HuH-7 (cell line): Measurements from ENCODE around the gene ZNF205.
A peak's percentile ranks its signal among the peaks of the same experiment; 100 is the strongest.
"Not testable (repeated sequence)": the region's sequence is repeated elsewhere in the genome, so short reads cannot be mapped to it uniquely, and the experiment has no call there.

ENCODE experiments used
- DNase-seq: peaks from one replicate; pipeline ENCODE4 v3.0.0; 2011; ENCODE audit warnings: low spot score

The ZNF205 gene

DNA sequence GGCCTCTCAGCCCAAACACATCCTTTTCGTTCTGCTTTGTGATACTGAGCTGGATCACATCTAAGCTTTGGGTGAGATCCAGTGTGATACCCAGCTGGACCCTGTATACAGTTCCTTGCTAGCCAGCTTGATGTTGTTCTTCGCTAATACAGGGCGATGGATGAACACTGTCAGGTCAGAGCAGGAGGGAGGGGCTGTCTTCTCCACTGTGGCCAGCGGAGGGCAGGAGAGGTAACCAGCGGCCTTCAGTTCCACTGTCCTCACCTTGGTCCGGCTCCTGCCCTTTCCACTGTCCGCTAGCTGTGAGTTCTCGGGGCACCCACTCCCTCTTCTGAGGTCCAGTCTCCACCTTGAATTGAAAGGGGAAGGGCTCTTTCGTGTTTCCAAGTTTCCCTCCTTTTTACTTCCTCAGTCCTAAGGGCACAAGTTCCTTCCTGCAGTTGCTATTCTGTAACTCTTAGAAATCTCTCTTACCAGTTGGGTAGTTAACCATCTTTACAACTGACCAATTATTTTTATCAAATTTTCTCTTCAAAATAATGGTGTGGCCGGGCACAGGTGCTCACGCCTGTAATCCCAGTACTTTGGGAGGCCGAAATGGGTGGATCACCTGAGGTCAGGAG is 19.5 kb downstream of the ZNF205 start:
- DNase-seq = peak; percentile 52

DNA sequence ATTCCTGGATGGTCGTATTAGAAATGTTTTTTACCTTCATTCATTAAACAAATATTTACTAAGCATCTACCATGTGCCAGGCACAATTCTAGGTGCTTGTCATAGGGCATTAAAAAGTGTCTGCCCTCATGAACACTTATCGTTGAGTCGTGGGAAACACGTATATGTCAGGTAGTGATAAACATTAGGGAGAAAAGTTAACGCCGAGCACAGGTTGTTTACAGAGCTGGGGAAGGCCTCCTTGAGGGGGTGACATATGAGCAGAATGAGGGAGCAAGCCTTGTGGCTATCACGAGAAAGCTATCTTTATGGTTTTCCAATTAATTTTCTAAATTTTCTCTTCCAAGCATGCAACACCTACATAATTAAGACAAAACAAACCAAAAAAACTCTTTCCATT is 21.5 kb downstream of the ZNF205 start:
- no peak for DNase-seq

DNA sequence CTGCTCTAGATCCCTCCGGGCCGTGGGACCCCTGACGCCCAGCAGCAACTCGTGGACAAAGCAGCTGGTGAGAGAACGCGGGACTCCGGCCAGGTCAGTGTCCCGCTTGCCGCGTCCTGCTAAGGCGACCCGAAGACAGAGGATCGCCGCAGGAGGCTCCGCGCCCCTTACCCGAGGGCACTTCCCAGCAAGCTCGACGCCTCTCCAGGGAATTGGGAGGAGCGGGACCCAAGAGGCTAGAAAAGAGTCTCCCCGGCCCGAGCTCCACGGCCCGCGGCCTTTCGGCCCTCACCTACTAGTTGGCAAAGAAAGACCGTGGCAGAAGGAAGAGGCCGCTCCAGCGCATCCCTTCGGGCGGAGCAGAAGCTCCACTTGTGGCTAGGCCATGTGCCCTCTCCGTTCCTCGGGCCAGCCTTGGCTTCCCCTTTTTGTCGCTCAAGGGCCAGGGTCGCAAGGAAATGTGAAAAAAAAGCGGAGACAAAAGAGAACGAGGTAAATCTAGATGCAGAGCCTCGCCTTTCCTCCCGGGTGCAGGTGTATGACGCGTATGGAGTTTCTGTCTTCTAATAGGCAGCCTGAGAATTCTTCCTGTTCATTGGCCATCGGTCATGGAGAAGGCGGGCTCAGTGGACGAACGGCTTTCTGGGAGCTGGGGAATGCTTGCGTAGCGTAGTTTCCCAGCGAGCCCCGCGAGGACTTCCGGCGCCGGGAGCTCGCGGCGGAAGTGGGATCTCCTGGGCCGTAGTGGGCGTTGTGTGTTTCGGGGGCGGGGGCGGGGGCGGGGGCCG is 22.1 kb downstream of the ZNF205 start, which contains the start of gene ZNF213:
Gene ZNF213 (plus strand): TSS at position 692 of the 788 bp plus-strand sequence. CDS start 2,252 bp downstream, outside the sequence.
- DNase-seq = peak; percentile 94

DNA sequence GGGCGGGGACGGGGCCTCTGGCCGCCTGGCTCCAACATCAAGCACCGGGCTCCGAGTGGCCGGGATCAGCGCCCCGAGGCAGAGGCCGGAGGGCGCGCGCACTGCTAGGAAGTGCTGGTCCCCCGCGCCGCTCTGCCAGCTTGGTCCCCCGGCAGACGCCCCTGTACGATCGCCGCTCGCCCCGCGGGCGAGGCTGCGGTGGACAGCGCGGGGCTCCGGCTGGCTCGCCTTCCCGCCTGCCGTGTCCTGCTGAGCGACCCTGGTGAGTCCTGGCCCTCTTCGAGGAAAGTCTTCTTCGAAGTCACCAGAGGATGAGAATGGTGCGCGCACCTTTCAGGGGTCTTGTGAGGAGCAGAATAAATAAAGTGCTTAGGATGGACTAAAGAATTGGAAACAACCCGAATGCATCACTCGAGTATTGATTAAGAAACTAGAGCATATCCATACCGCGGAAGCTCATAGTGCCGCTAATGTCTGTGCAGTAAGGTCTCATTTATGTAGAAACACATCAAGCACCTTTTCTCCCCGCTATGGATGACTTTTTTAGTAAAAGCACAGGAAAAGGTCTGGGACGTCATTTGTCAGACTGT is 22.8 kb downstream of the ZNF205 start:
- DNase-seq = no peak

DNA sequence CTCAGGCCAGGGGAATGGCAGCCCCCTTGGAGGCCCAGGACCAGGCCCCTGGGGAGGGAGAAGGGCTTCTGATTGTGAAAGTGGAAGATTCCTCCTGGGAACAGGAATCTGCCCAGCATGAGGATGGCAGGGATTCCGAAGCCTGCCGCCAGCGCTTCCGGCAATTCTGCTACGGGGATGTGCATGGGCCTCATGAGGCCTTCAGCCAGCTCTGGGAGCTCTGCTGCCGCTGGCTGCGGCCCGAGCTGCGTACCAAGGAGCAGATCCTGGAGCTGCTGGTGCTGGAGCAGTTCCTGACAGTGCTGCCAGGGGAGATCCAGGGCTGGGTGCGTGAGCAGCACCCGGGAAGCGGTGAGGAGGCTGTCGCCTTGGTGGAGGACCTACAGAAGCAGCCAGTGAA is 24.9 kb downstream of the ZNF205 start:
- no peak for DNase-seq

DNA sequence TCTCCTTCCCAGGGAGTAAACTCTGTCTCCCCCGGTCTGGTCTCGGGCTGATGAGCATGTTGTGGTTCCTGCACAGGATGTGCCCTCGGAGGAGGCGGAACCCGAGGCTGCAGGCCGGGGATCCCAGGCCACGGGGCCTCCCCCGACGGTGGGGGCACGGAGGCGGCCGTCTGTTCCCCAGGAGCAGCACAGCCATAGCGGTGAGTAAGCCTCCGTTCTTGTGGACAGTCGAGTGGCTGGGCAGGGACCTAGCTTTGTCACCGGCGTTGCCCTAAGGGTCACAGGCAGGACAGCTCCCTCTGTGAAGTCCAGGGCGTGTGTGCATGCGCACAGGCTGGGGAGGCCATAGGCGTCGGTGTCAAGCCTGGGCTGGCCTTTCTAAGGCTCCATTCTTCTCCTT is 26.0 kb downstream of the ZNF205 start:
- DNase-seq = no peak

DNA sequence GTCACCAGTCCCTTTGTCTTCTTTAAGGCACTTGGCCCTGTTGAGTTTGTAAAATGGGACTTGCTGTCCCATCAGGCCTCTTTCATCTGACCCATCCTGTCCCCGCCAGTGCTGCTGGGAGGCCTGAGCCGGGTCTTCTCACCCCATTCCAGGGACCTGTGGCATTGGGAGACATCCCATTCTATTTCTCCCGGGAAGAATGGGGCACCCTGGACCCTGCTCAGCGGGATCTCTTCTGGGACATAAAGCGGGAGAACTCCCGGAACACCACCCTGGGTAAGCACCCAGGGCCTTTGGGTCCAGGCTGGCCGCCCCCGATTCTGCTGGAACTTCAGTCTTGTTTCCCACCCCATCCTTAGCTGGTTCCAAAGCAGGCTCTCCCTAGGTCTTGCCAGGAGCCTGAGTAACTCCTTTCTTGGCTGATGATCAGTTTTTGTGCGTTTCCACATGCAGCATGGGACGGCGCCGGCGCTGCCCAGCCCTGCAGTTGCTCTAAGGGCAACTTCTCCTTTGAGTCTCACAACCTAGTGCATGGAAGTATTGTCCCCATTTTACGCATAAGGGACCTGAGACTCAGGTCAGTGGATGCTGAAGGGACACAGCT is 26.5 kb downstream of the ZNF205 start:
- no peak for DNase-seq

DNA sequence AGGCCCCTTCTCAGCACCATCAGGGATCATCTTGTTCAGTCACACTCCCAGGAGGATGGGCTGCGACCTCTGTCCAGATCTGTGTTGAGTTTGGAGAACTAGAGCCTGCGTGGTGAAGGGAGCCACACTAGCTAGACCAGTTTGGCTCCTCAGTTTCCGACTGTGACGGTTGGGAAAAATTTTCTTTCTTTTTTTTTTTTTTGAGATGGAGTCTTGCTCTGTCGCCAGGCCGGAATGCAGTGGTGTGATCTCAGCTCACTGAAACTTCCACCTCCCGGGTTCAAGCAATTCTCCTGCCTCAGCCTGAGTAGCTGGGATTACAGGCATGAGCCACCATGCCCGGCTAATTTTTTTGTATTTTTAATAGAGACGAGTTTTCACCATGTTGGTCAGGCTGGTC is 27.2 kb downstream of the ZNF205 start:
- not testable (repeated sequence) for DNase-seq

DNA sequence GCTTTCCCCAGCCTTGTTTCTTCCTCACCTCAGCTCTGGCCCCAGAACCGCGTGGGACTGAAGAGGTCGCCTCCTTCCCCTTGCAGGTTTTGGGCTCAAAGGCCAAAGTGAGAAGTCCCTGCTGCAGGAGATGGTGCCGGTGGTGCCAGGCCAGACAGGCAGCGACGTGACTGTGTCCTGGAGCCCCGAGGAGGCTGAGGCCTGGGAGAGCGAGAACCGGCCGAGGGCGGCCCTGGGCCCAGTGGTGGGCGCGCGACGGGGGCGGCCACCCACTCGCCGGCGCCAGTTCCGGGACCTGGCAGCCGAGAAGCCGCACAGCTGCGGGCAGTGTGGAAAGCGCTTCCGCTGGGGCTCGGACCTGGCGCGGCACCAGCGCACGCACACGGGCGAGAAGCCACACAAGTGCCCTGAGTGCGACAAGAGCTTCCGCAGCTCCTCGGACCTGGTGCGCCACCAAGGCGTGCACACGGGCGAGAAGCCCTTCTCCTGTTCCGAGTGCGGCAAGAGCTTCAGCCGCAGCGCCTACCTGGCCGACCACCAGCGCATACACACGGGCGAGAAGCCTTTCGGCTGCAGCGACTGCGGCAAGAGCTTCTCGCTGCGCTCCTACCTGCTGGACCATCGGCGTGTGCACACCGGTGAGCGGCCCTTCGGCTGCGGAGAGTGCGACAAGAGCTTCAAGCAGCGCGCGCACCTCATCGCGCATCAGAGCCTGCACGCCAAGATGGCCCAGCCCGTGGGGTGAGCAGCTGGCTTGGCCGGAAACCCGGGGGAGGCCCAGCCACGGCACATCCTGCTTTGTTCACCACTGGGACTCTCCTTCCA is 28.4 kb downstream of the ZNF205 start:
- DNase-seq = no peak

DNA sequence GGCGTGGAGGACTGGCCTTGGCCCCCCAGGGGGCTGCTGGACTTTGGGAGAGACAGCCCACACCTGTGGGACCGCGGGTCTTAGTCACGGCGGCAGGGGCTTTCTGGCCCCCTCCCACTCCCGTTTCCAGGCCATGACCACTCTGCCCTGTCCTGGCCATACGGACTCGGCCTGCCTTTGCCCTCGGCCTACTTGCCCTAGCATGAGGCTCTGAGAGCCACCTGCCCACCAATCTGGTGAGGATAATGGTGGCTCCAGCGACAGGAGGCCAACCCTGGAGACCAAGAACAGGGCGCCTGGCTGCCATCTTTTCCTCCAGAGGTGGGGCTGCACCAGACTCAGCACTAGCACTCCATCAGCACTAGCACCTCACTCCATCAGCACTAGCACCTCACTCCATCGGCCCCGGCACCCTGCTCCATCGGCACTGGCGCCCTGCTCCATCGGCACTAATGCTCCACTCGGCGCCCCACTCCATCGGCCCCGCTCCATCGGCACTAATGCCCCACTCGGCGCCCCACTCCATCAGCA is 29.5 kb downstream of the ZNF205 start:
- no peak for DNase-seq

DNA sequence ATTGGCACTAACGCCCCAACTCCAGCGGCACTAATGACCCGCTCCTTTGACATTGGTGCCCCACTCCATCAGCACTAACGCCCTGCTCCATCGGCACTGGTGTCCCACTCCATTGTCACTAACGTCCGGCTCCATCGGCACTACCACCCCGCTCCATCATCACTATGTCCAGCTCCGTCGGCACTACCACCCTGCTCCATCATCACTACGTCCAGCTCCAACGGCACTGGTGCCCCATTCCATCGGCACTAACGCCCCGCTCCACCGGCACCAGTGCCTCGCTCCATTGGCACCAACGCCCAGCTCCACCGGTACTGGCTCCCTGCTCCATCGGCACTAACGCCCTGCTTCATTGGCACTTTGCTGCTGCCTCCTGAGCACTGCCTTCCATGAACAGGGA is 29.9 kb downstream of the ZNF205 start:
- DNase-seq = no peak

DNA sequence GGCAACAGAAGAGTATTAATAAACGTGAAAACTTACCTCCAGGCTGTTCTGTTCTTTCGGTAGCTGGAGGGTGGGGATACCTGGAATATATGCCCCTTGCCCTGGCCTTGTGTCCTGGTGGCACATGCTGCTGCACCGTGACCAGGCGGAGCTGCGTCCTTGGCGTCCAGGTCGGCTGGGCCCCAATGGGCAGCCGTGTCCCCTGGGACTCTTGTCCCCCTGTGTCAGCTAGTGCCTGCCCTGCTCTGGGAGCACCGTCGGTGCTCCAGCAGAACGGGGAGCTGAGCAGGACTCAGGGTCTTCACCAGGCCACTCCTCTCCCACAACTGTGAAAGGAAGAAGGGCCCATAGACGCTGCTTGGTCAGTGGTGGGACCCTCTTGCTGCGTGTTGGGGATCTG is 30.4 kb downstream of the ZNF205 start:
- no peak for DNase-seq

DNA sequence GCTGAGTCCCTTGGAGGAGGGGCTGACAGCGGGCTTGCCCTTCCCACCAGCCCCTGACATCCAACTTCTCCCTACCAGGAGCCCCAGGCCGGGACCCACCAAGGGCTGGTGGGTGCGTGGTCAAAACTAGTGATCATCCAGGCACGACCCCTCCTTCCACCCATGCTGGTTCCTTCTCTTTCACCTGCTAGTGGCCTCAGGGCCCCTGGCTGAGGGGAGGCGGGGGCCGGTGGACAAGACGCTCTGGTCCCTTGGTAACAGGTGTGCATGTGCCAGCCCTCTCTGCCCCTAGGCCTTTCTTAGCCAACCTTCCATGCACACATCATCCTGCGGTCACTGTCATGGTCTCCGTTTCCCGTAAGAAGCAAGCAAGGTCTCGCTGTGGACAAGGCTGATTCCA is 30.8 kb downstream of the ZNF205 start:
- no peak for DNase-seq

DNA sequence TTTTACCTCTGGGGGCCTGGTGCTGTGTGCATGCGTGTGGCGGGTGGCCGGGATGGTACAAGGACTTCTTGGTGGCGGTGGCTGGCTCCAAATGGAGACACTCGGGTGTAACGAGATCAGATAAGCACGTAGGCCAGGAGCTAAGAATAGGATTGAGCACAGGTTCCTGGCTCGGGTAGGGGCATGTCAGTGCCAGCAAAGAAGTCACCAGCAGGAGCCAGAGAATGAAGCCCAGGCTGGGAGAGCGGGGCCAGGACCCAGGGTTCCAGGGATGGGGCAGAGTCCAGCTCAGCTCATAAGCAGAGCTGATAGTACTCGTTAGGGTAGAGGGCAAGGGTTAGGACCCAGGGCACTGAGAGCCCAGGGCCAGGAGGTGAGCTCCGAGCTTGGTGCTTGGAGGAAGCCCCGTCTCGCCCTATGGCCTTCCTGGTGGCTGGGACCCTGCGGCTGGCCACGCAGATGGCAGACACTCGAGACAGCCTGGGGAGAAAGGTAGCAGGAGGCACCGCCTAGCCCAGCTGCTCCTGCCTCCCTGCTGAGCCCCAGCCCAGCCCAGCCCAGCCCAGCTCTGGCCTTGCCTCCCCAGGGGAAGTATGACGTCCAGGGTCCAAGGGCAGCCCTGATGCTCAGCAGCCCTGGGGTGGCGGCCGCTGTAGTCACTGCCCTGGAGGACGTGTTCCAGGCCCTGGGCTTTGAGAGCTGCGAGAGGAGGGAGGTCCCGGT is 31.4 kb downstream of the ZNF205 start:
- no peak for DNase-seq

DNA sequence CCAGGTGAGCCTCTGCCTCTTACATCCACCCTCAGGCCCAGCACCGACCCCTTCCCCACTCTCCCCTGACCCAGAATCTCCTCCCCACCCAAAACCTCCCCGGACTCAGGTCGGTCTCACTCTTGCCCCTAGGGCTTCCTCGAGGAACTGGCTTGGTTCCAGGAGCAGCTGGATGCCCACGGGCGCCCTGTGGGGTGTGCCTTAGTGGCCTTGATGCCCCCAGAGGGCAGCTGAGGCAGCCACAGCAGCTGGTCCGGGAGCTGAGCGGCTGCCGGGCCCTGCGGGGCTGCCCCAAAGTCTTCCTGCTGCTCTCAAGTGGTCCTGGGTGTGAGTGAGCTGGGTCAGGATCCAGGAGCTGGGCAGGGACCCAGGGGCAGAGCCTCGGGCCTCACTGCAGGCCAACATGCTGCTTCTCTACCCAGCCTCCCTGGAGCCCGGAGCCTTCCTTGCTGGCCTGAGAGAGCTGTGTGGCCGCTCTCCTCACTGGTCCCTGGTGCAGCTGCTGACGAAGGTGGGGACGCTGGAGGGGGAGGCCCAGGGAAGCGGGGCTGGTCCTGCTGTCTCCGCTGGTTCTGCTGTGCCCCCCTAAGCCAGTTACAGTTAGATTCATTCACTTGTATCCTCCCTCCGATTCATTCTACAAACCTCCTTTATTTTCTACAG is 32.1 kb downstream of the ZNF205 start:
- no peak for DNase-seq

DNA sequence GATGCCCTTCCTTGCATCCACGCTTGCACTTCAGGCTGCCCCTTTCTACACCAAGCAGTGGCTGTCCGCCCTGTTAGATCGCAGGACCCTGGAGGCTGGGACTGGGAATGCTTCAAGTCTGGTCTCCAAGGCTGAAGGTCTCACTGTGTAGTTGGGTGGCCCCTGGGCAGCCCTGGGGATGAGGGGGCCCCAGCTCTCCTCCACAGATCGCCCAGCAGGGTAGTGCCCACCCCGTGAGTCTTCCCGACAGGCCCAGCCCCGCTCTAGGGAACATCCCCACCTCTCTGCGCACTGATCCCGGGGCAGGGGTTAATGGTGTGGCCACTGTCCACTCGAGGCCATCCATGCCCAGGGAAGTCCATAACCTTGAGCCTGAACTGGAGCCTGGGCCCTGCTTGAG is 32.8 kb downstream of the ZNF205 start:
- no peak for DNase-seq

DNA sequence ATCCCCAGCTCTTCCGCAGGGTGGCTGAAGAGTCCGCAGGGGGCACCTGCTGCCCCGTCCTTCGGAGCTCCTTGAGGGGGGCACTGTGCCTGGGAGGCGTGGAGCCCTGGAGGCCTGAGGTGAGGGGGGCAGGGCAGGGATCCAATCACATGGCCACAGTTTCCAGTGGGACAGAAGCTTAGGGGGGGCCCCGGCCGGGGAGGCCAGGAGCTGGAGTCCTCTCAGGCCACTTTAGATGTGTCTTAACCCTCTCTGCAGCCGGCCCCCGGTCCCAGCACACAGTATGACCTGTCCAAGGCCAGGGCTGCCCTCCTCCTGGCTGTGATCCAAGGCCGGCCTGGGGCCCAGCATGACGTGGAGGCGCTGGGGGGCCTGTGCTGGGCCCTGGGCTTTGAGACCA is 33.3 kb downstream of the ZNF205 start:
- DNase-seq = no peak

DNA sequence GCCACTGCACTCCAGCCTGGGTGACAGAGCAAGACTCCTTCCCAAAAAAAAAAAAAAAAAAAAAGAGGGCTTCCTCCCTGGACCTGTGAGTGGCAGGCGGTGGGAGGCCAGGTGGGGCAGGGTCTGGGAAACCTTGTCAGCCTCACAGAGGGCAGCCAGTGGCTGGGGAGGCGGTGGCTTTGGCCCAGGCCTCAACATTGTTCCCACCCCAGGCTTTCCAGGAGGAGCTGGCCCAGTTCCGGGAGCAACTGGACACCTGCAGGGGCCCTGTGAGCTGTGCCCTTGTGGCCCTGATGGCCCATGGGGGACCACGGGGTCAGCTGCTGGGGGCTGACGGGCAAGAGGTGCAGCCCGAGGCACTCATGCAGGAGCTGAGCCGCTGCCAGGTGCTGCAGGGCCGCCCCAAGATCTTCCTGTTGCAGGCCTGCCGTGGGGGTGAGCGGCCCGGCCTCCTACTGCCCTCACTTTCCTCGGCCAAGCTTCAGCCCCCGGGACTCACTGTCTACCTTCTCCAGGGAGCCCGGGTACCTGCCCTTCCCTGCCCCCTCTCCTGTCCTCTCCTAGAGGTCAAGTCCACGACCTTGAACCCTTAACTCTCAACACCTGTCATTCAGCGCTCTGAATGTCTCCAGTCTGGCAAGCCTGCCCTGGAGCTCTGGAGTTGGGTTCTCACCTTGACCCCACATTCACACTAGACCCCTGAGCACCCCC is 34.8 kb downstream of the ZNF205 start:
- no peak for DNase-seq

DNA sequence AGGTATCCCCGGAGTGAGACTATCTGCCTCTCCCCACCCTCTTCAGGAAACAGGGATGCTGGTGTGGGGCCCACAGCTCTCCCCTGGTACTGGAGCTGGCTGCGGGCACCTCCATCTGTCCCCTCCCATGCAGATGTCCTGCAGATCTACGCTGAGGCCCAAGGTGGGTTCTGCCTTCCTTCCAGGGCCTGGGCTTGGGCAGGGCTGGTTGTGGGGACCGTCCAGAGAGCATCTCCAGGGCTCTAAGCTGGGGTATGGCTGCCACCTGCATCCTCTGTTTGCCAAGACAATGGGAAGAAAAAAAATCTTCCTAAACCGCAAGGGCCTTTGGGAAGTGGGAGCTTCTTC is 35.3 kb downstream of the ZNF205 start:
- DNase-seq = no peak
